KBM-7 (cell line): Measurements from ENCODE around the gene PRF1.
A peak's percentile ranks its signal among the peaks of the same experiment; 100 is the strongest.
"Not testable (repeated sequence)": the region's sequence is repeated elsewhere in the genome, so short reads cannot be mapped to it uniquely, and the experiment has no call there.

ENCODE experiments used
- DNase-seq: peaks from one replicate; pipeline ENCODE4 v3.0.0-alpha.2; 2015
- in situ Hi-C: fragments of 300-500 bp; cut with MboI; formaldehyde crosslinking; loops from 2 replicates; pipeline ENCODE4 v1.14.3; 2020; ENCODE audit warnings: low sequenced_read_pairs, low pct_unique_long_range_greater_than_20kb, mixed read lengths

The PRF1 gene

GRCh38 chr10:70602665-70603448, at the start of gene PRF1:
TSS of gene PRF1 (minus strand) at chr10:70602741. CDS start at chr10:70600902, 1,839 bp downstream.
- DNase-seq, result peak; percentile 64
- in situ Hi-C loops, result no loop called here

GRCh38 chr10:70651661-70652060, 49.1 kb upstream of the PRF1 start:
- in situ Hi-C loops, result no loop called here
- no peak for DNase-seq

GRCh38 chr10:70650718-70651117, 48.2 kb upstream of the PRF1 start:
- in situ Hi-C loops, result no loop called here
- no peak for DNase-seq

- in situ Hi-C loops, result no loop called here
- no peak for DNase-seq
Observed at GRCh38 chr10:70650104-70650503, 47.6 kb upstream of the PRF1 start.

GRCh38 chr10:70649526-70649925, 47.0 kb upstream of the PRF1 start:
- in situ Hi-C loops, result no loop called here
- no peak for DNase-seq

GRCh38 chr10:70648427-70648826, 45.9 kb upstream of the PRF1 start:
- in situ Hi-C loops, result no loop called here
- DNase-seq, result peak; percentile 30

- DNase-seq, result no peak
- in situ Hi-C loops, result no loop called here
Observed at GRCh38 chr10:70647086-70647485, 44.5 kb upstream of the PRF1 start.

GRCh38 chr10:70644959-70645358, 42.4 kb upstream of the PRF1 start:
- in situ Hi-C loops, DNase-seq: not testable (repeated sequence)

GRCh38 chr10:70643272-70643671, 40.7 kb upstream of the PRF1 start:
- in situ Hi-C loops, result not testable (repeated sequence)

GRCh38 chr10:70639640-70640383, 37.3 kb upstream of the PRF1 start:
- in situ Hi-C loops, DNase-seq: not testable (repeated sequence)

More at GRCh38 chr10:70643272-70643671, 40.7 kb upstream of the PRF1 start:
- DNase-seq, result not testable (repeated sequence)

- in situ Hi-C loops, DNase-seq: not testable (repeated sequence)
Observed at GRCh38 chr10:70634515-70634914, 32.0 kb upstream of the PRF1 start.

GRCh38 chr10:70634011-70634410, 31.5 kb upstream of the PRF1 start:
- no peak for DNase-seq
- in situ Hi-C loops, result no loop called here

- in situ Hi-C loops, DNase-seq: not testable (repeated sequence)
Observed at GRCh38 chr10:70631735-70632134, 29.2 kb upstream of the PRF1 start.

GRCh38 chr10:70629338-70629737, 26.8 kb upstream of the PRF1 start:
- no peak for DNase-seq
- in situ Hi-C loops, result no loop called here

GRCh38 chr10:70626056-70626455, 23.5 kb upstream of the PRF1 start:
- in situ Hi-C loops, result no loop called here
- no peak for DNase-seq

GRCh38 chr10:70622981-70623844, 20.7 kb upstream of the PRF1 start:
- DNase-seq, result no peak
- in situ Hi-C loops, result no loop called here

GRCh38 chr10:70622541-70622940, 20.0 kb upstream of the PRF1 start:
- in situ Hi-C loops, result no loop called here
- DNase-seq, result no peak

- DNase-seq, result peak; percentile 54
- in situ Hi-C loops, result no loop called here
Observed at GRCh38 chr10:70621503-70622078, 19.1 kb upstream of the PRF1 start.

- in situ Hi-C loops, result no loop called here
- no peak for DNase-seq
Observed at GRCh38 chr10:70620020-70620289, 17.4 kb upstream of the PRF1 start.
